Right hindlimb (tissue), 1 donor: ENCODE results near the gene GGPS1.
"Not testable (repeated sequence)": the region's sequence is repeated elsewhere in the genome, so short reads cannot be mapped to it uniquely, and the experiment has no call there.

ENCODE experiments used
- DNase-seq: peaks from one replicate; pipeline ENCODE4 v3.0.0-alpha.2; 2018

Gene GGPS1

GRCh38 chr1:235307158-235308124 is 20.9 kb upstream of the GGPS1 start:
- no peak for DNase-seq

- DNase-seq = not testable (repeated sequence)
Measured at GRCh38 chr1:235309206-235309605, 19.2 kb upstream of the GGPS1 start.

- no peak for DNase-seq
Measured at GRCh38 chr1:235313262-235313661, 15.1 kb upstream of the GGPS1 start.

- DNase-seq = no peak
Measured at GRCh38 chr1:235313931-235314678, 14.3 kb upstream of the GGPS1 start.

- DNase-seq = no peak
Measured at GRCh38 chr1:235315173-235315572, 13.2 kb upstream of the GGPS1 start.

- DNase-seq = no peak
Measured at GRCh38 chr1:235315735-235316134, 12.6 kb upstream of the GGPS1 start.

GRCh38 chr1:235317168-235317567 is 11.2 kb upstream of the GGPS1 start:
- no peak for DNase-seq

- no peak for DNase-seq
Measured at GRCh38 chr1:235319255-235319654, 9.1 kb upstream of the GGPS1 start.

GRCh38 chr1:235320521-235321179 is 7.7 kb upstream of the GGPS1 start:
- DNase-seq = no peak

GRCh38 chr1:235324296-235324695 is 4.1 kb upstream of the GGPS1 start:
- DNase-seq = no peak

- DNase-seq = no peak
Measured at GRCh38 chr1:235325139-235325538, 3.2 kb upstream of the GGPS1 start.

- no peak for DNase-seq
Measured at GRCh38 chr1:235325854-235326253, 2.5 kb upstream of the GGPS1 start.

- peak; percentile 58 for DNase-seq
Measured at GRCh38 chr1:235326719-235327558, 1.4 kb upstream of the GGPS1 start.

GRCh38 chr1:235327559-235328270 is 655 bp upstream of the GGPS1 start, which contains the start of gene ARID4B:
Gene ARID4B, minus strand, starts transcription at chr1:235328179. Its CDS starts 1,260 bp downstream, at chr1:235326919.
- no peak for DNase-seq

- DNase-seq = no peak
Measured at GRCh38 chr1:235329139-235329902, 951 bp downstream of the GGPS1 start.

GRCh38 chr1:235330918-235331285 is 2.5 kb downstream of the GGPS1 start:
- no peak for DNase-seq

- DNase-seq = no peak
Measured at GRCh38 chr1:235331401-235331800, 3.0 kb downstream of the GGPS1 start.

- no peak for DNase-seq
Measured at GRCh38 chr1:235336903-235337302, 8.5 kb downstream of the GGPS1 start.

- DNase-seq = no peak
Measured at GRCh38 chr1:235339746-235340145, 11.4 kb downstream of the GGPS1 start.

GRCh38 chr1:235341334-235341733 is 13.0 kb downstream of the GGPS1 start:
- DNase-seq = no peak

GRCh38 chr1:235342039-235342438 is 13.7 kb downstream of the GGPS1 start:
- no peak for DNase-seq
